GM12864 (cell line): ENCODE measurements around the gene ELOVL3.

Experiments used
- DNase-seq: peaks from one replicate; pipeline ENCODE4 v3.0.0-alpha.2; 2011; ENCODE audit warnings: low read depth
- H3K4me3 ChIP-seq: 2 replicates; pipeline ENCODE4 v1.5.1; 2011; ENCODE audit warnings: mild to moderate bottlenecking, low read depth, low read length, control low read depth
- CTCF ChIP-seq: IDR thresholded peaks from 2 replicates; pipeline ENCODE4 v1.5.1; 2011; ENCODE audit warnings: low read depth, mild to moderate bottlenecking, moderate library complexity, low read length, control low read depth, inconsistent platforms; ENCODE audit errors: missing control alignments

ELOVL3 gene

DNA sequence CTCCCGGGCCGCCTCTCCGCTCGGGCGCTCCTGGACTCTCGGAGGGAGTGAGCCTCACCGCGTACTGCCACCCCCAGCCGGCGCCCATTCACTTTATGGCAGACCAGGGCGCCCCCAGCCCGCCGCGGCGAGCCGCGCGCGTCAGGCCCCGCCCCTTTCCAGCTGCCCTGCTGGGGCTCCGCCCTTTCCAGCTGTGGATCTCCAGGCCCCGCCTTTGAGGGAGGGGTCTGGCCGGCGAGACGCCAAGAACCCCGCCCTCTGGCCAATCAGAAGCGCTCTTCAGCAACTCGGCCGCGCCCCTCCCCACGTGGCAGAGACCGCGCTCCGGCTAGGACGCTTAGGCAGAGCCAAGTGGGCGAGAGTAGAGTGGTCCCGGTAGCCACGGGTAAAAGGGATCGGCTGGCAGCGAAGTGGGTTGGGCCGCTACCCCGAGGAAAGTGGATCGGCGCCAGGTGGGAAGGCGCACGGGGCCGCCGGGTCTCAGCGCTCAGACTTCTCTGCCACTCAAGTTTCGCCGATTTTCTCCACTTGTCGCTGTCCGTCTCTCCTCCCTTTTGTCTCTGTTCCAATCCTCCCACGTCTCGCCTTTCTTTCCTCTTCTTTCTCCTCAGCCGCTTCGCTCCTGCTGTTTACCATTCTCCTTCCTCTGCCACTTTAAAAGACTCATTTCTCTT, 15.5 kb downstream of the ELOVL3 start, which contains the start of gene PITX3:
Gene PITX3 (minus strand): TSS at position 69 of the 674 bp plus-strand sequence. CDS start 9,432 bp downstream, outside the sequence.
- TF ChIP-seq CTCF = no peak
- peak; percentile 68 for DNase-seq
- peak within 1 kb of the TSS; percentile 46 for H3K4me3 ChIP-seq

DNA sequence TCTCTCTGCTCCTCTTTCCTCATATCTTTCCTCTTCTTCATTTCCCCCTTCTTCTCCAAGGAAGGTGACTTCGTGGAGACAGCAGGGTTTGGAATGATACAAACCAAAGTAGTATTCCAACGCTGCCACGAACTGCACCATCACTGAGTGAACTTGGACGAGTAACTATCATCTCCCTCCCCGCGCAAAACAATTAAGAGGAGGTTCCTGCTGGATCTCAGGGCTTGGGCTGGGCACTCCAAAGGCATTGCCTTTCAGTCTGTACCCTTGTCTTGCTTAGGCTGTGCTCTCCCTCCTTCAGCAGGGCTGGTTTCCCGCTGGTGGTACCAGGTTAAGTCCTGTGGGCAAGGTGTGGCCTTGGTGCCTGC, 16.0 kb downstream of the ELOVL3 start:
- H3K4me3 ChIP-seq = peak overlapping the region; percentile 46
- TF ChIP-seq CTCF = no peak
- DNase-seq = no peak

- no peak for TF ChIP-seq CTCF
- no peak for DNase-seq
These were observed 17.2 kb downstream of the ELOVL3 start for GRCh38 chr10:102243309-102243708.

DNA sequence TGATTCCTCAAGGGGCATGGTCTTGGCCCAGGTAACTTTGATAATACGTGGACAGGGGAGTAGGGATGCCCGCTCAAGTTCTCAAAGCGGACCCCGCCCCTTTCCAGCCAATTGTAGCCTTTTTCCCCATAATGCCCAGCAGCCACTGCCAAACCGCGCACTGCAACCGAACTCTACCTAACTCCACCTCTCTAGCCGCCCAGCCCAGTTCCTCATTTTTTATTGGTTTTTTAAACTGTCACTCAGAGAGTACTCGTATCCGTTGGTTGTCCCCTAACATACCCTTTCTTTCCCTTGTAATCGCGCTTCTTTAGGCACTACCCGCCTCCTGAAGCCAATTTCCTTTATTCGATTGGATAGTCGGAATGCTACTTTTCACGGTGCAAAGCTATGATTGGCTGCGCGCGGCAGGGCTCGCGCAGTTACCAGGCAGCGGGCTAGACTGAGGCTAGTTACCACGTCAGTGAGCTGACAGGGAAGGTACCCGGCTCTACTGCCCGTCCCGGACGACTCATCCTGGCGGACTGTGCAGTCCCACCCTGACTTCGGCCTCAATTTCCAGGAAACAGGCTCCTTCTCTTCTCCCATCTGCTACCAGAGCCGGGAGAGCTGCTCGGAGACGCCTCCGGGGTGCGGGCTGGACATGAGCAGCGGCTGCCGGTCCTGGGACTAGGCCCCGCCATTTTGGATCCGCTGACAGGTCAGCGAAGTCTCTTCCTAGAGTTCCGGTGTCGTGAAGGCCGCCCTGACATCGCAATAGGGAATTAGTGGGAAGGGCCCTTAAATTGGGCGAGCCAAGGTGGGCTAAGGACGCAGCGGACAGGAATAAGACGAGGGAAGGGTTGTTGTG, 19.2 kb downstream of the ELOVL3 start, which contains the start of gene GBF1:
Gene GBF1 (plus strand): TSS at position 451 of the 850 bp plus-strand sequence. CDS start 13,407 bp downstream, outside the sequence.
- TF ChIP-seq CTCF = no peak
- DNase-seq = peak; percentile 100
- peak within 1 kb of the TSS; percentile 99 for H3K4me3 ChIP-seq

More at GRCh38 chr10:102243309-102243708, 17.2 kb downstream of the ELOVL3 start:
- H3K4me3 ChIP-seq = no peak overlapping the region

DNA sequence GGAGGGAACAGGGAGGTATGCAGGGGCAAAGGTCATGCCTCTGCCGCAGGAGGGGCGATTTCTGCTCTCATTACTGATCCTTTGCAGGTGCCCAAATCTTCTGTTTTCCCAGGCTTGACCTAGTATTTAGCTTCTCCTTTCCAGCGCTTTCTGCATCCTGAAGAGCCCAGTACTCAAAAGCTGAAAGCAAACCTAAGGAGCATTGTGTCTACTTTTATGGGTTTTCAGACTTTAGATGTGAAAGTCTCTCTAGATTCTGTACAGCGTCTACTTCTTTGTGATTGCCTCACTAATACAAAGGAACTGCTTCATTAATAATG, 19.8 kb downstream of the ELOVL3 start:
- DNase-seq = no peak
- H3K4me3 ChIP-seq = peak overlapping the region; percentile 99
- no peak for TF ChIP-seq CTCF

GRCh38 chr10:102246261-102246660, 20.2 kb downstream of the ELOVL3 start:
- DNase-seq = no peak
- H3K4me3 ChIP-seq = peak overlapping the region; percentile 99
- no peak for TF ChIP-seq CTCF
